Measurements from ENCODE around the gene NUDT3.

GRCh38 chr6:34280216-34280615, 112.3 kb downstream of the NUDT3 start:
- TF ChIP-seq ZBTB7A (IDR thresholded peaks at IDR 0.05; ENCODE audit: low read depth) = no peak
- TF ChIP-seq MAX (IDR thresholded peaks at IDR 0.05) = no peak
- TF ChIP-seq CEBPB (IDR thresholded peaks at IDR 0.05) = no peak
- TF ChIP-seq REST (IDR thresholded peaks at IDR 0.05; ENCODE audit: low read depth) = no peak
- no peak for TF ChIP-seq FOXM1 (IDR thresholded peaks at IDR 0.05; ENCODE audit: borderline replicate concordance, low read depth)
- no peak for TF ChIP-seq NFIC (IDR thresholded peaks at IDR 0.05)
- TF ChIP-seq EP300 (IDR thresholded peaks at IDR 0.05; ENCODE audit: borderline replicate concordance) = no peak
- TF ChIP-seq TAF1 (IDR thresholded peaks at IDR 0.05; ENCODE audit: low read depth) = no peak
- no peak for TF ChIP-seq CREB1 (IDR thresholded peaks at IDR 0.05; ENCODE audit: low read depth)
- TF ChIP-seq USF1 (IDR thresholded peaks at IDR 0.05) = no peak
- no peak for TF ChIP-seq TEAD4 (IDR thresholded peaks at IDR 0.05)
- no peak for TF ChIP-seq RAD21 (IDR thresholded peaks at IDR 0.05; ENCODE audit: low read depth)
- TF ChIP-seq YY1 (IDR thresholded peaks at IDR 0.05; ENCODE audit: low read depth) = no peak
